Activated naive CD8-positive, alpha-beta T cell treated with anti-CD3 and anti-CD28 coated beads for 36 hours (primary cell): Measurements from ENCODE around the gene ENTPD6. TPM values are rescaled to one million over a fixed set of nuclear protein-coding genes. Genes with fewer than 3 reads are reported as not detected.

Source experiments
- DNase-seq: peaks from one replicate; pipeline ENCODE4 v3.0.0; 2021
- H3K27ac Mint-ChIP-seq: one replicate; pipeline ENCODE4 v1.8.0; 2022; ENCODE audit warnings: mild to moderate bottlenecking, moderate library complexity, mixed read lengths
- H3K27me3 Mint-ChIP-seq: one replicate; pipeline ENCODE4 v1.8.0; 2022; ENCODE audit warnings: mild to moderate bottlenecking, mixed read lengths
- H3K36me3 Mint-ChIP-seq: one replicate; pipeline ENCODE4 v1.8.0; 2021; ENCODE audit warnings: mild to moderate bottlenecking, mixed read lengths
- H3K4me1 Mint-ChIP-seq: one replicate; pipeline ENCODE4 v1.8.0; 2021; ENCODE audit warnings: mixed read lengths
- H3K4me3 Mint-ChIP-seq: one replicate; pipeline ENCODE4 v1.8.0; 2022; ENCODE audit warnings: mild to moderate bottlenecking, moderate library complexity, mixed read lengths
- H3K9me3 Mint-ChIP-seq: one replicate; pipeline ENCODE4 v1.8.0; 2022; ENCODE audit warnings: mixed read lengths
- total RNA-seq, 2 experiments: library from RNA; stranded (reverse); gene quantifications; one replicate each; pipeline ENCODE4 v1.2.3, GENCODE V29; 2021

Gene ENTPD6
- total RNA-seq, 2 experiments from 2014 or later = 35.2 to 40.2 TPM

- no peaks in the 10 kb centered on the region for H3K27me3 Mint-ChIP-seq
- H3K4me3 Mint-ChIP-seq = no peak overlapping the region
- no peak overlapping the region for H3K27ac Mint-ChIP-seq
- H3K36me3 Mint-ChIP-seq = peaks cover 6% of the 10 kb centered on the region
- no peaks in the 10 kb centered on the region for H3K4me1 Mint-ChIP-seq
- DNase-seq = no peak
- H3K9me3 Mint-ChIP-seq = no peaks in the 10 kb centered on the region
These were observed 16.7 kb downstream of the ENTPD6 start for GRCh38 chr20:25212242-25212641.

GRCh38 chr20:25213566-25214425 is 18.3 kb downstream of the ENTPD6 start:
- H3K4me1 Mint-ChIP-seq = no peaks in the 10 kb centered on the region
- no peak overlapping the region for H3K4me3 Mint-ChIP-seq
- H3K36me3 Mint-ChIP-seq = peaks cover 6% of the 10 kb centered on the region
- H3K27ac Mint-ChIP-seq = no peak overlapping the region
- H3K9me3 Mint-ChIP-seq = no peaks in the 10 kb centered on the region
- DNase-seq = no peak
- H3K27me3 Mint-ChIP-seq = no peaks in the 10 kb centered on the region

- no peak for DNase-seq
- Mint-ChIP-seq H3K27me3 (no peaks in the 10 kb centered on the region), H3K27ac (no peak overlapping the region), H3K4me1 (no peaks in the 10 kb centered on the region), H3K9me3 (no peaks in the 10 kb centered on the region), H3K36me3 (peaks cover 6% of the 10 kb centered on the region), H3K4me3 (no peak overlapping the region)
These were observed 18.9 kb downstream of the ENTPD6 start for GRCh38 chr20:25214426-25214790.

GRCh38 chr20:25214819-25215218 is 19.3 kb downstream of the ENTPD6 start:
- Mint-ChIP-seq H3K36me3 (peaks cover 9% of the 10 kb centered on the region), H3K4me3 (no peak overlapping the region), H3K27ac (no peak overlapping the region), H3K27me3 (no peaks in the 10 kb centered on the region), H3K9me3 (no peaks in the 10 kb centered on the region), H3K4me1 (no peaks in the 10 kb centered on the region)
- no peak for DNase-seq

- Mint-ChIP-seq H3K4me3 (no peak overlapping the region), H3K36me3 (peaks cover 9% of the 10 kb centered on the region), H3K9me3 (no peaks in the 10 kb centered on the region), H3K4me1 (no peaks in the 10 kb centered on the region), H3K27me3 (no peaks in the 10 kb centered on the region), H3K27ac (no peak overlapping the region)
- no peak for DNase-seq
These were observed 20.0 kb downstream of the ENTPD6 start for GRCh38 chr20:25215521-25215920.

- Mint-ChIP-seq H3K4me1 (no peaks in the 10 kb centered on the region), H3K4me3 (no peak overlapping the region), H3K9me3 (no peaks in the 10 kb centered on the region), H3K36me3 (peaks cover 9% of the 10 kb centered on the region), H3K27me3 (no peaks in the 10 kb centered on the region), H3K27ac (no peak overlapping the region)
- no peak for DNase-seq
These were observed 20.9 kb downstream of the ENTPD6 start for GRCh38 chr20:25216199-25216945.

- no peak overlapping the region for H3K4me3 Mint-ChIP-seq
- H3K4me1 Mint-ChIP-seq = no peaks in the 10 kb centered on the region
- H3K27ac Mint-ChIP-seq = no peak overlapping the region
- H3K36me3 Mint-ChIP-seq = peaks cover 5% of the 10 kb centered on the region
- no peak for DNase-seq
- no peaks in the 10 kb centered on the region for H3K27me3 Mint-ChIP-seq
- H3K9me3 Mint-ChIP-seq = no peaks in the 10 kb centered on the region
These were observed 21.9 kb downstream of the ENTPD6 start for GRCh38 chr20:25217161-25218108.

- peaks cover 5% of the 10 kb centered on the region for H3K36me3 Mint-ChIP-seq
- no peak overlapping the region for H3K4me3 Mint-ChIP-seq
- no peak for DNase-seq
- no peaks in the 10 kb centered on the region for H3K27me3 Mint-ChIP-seq
- H3K27ac Mint-ChIP-seq = no peak overlapping the region
- H3K4me1 Mint-ChIP-seq = peaks cover 1% of the 10 kb centered on the region
- no peaks in the 10 kb centered on the region for H3K9me3 Mint-ChIP-seq
These were observed 22.6 kb downstream of the ENTPD6 start for GRCh38 chr20:25218109-25218486.

GRCh38 chr20:25218492-25218891 is 23.0 kb downstream of the ENTPD6 start:
- Mint-ChIP-seq H3K9me3 (no peaks in the 10 kb centered on the region), H3K36me3 (peaks cover 5% of the 10 kb centered on the region), H3K27me3 (no peaks in the 10 kb centered on the region), H3K4me1 (peaks cover 5% of the 10 kb centered on the region), H3K27ac (no peak overlapping the region), H3K4me3 (no peak overlapping the region)
- no peak for DNase-seq

GRCh38 chr20:25219365-25219764 is 23.9 kb downstream of the ENTPD6 start:
- peaks cover 6% of the 10 kb centered on the region for H3K36me3 Mint-ChIP-seq
- H3K9me3 Mint-ChIP-seq = no peaks in the 10 kb centered on the region
- no peak for DNase-seq
- no peak overlapping the region for H3K4me3 Mint-ChIP-seq
- no peak overlapping the region for H3K27ac Mint-ChIP-seq
- peaks cover 7% of the 10 kb centered on the region for H3K4me1 Mint-ChIP-seq
- no peaks in the 10 kb centered on the region for H3K27me3 Mint-ChIP-seq

GRCh38 chr20:25220021-25220730 is 24.7 kb downstream of the ENTPD6 start:
- no peak overlapping the region for H3K27ac Mint-ChIP-seq
- H3K9me3 Mint-ChIP-seq = no peaks in the 10 kb centered on the region
- DNase-seq = no peak
- H3K36me3 Mint-ChIP-seq = peaks cover 6% of the 10 kb centered on the region
- H3K27me3 Mint-ChIP-seq = no peaks in the 10 kb centered on the region
- H3K4me1 Mint-ChIP-seq = peaks cover 7% of the 10 kb centered on the region
- no peak overlapping the region for H3K4me3 Mint-ChIP-seq

- Mint-ChIP-seq H3K36me3 (peaks cover 6% of the 10 kb centered on the region), H3K27ac (no peak overlapping the region), H3K4me1 (peaks cover 7% of the 10 kb centered on the region), H3K4me3 (no peak overlapping the region), H3K9me3 (no peaks in the 10 kb centered on the region), H3K27me3 (no peaks in the 10 kb centered on the region)
- DNase-seq = no peak
These were observed 25.5 kb downstream of the ENTPD6 start for GRCh38 chr20:25220810-25221591.

GRCh38 chr20:25221592-25222460 is 26.3 kb downstream of the ENTPD6 start:
- H3K4me3 Mint-ChIP-seq = no peak overlapping the region
- H3K9me3 Mint-ChIP-seq = no peaks in the 10 kb centered on the region
- H3K4me1 Mint-ChIP-seq = peaks cover 7% of the 10 kb centered on the region
- peaks cover 4% of the 10 kb centered on the region for H3K36me3 Mint-ChIP-seq
- no peak for DNase-seq
- no peak overlapping the region for H3K27ac Mint-ChIP-seq
- H3K27me3 Mint-ChIP-seq = no peaks in the 10 kb centered on the region
